Pancreas (tissue), 10 donors: Measurements from ENCODE around the gene FAF1. TPM values are rescaled to one million over a fixed set of nuclear protein-coding genes. Genes with fewer than 3 reads are reported as not detected.

Experiments used
- ATAC-seq, 4 donors: fragments of 200-7000 bp; cut with Tn5 transposase; one replicate each; pipeline versions ENCODE4 v1.8.0 to v1.9.1; 2020; ENCODE audit warnings: mild to moderate bottlenecking in 4 of 4, moderate library complexity in 4 of 4
- DNase-seq, 6 donors: peaks; one replicate each; pipeline ENCODE4 v3.0.0-alpha.2; 2020
- FAIRE-seq: peaks from 2 replicates; lab custom pipeline; 2012; peaks lifted over from hg19 to GRCh38; lab: Jason Lieb, UNC
- H3K27ac ChIP-seq, 4 donors: fragments of 200-600 bp; sonication (generic); 1 replicate in 3 of 4; 2 replicates in 1 of 4; pipeline versions ENCODE4 v1.5.0 to v1.8.0; 2020
- H3K27me3 ChIP-seq, 4 donors: fragments of 200-600 bp; one replicate each; pipeline ENCODE4 v1.8.0; 2021
- H3K36me3 ChIP-seq, 3 donors: fragments of 200-600 bp; sonication (generic) in 1 of 3; one replicate each; pipeline versions ENCODE4 v1.5.0 to v1.8.0; 2020 to 2021
- H3K4me1 ChIP-seq, 3 donors: fragments of 200-600 bp; one replicate each; pipeline ENCODE4 v1.8.0; 2021
- H3K4me3 ChIP-seq, 4 donors: fragments of 200-600 bp; sonication (generic) in 2 of 4; one replicate each; pipeline versions ENCODE4 v1.5.0 to v1.8.0; 2020 to 2021
- H3K9me3 ChIP-seq, 4 donors: fragments of 200-600 bp; one replicate each; pipeline ENCODE4 v1.8.0; 2021
- WGBS, 2 donors: extraction: QIAGEN DNeasy Blood & Tissue Kit; methylation state at CpG; one replicate each; pipeline ENCODE4 v1.1.7; 2013; 5-methylcytosine and 5-hydroxymethylcytosine counted together
- intact Hi-C, 3 donors: fragments of 100-400 bp; cut with DNase I; formaldehyde crosslinking; loops; one replicate each; pipeline versions ENCODE4 v1.11.1 to v1.14.2; 2022
- polyA plus RNA-seq, 2 donors: library from polyadenylated mRNA; stranded (reverse); fragments of 200-250 nt; gene quantifications; one replicate each; pipeline ENCODE4 v1.2.3, GENCODE V29; 2013
- total RNA-seq, 6 donors: library from RNA; stranded (reverse); fragmentation: NEBNext Ultra II Directional in 4 of 6; extraction: Animal tissue kit (Norgen Biotek cat#: 25700) in 4 of 6; gene quantifications; one replicate each; pipeline versions ENCODE4 v1.2.1 to v1.2.4, GENCODE V29; 2021 to 2023
- TF ChIP-seq, protein P1 (sequence below), 4 donors: fragments of 200-600 bp; sonication (generic) in 3 of 4; IDR thresholded peaks; one replicate each; pipeline versions ENCODE4 v1.5.0 to v1.8.0; 2021; ENCODE audit warnings: antibody characterized with exemption in 4 of 4
- donor health status: healthy with polysubstance abuse.
- donor health status: DM: no; HTN: no; CAD: no; lungs with moderate emphysema.
- donor health status: DM: no; HTN: no; CAD: no.
- donor health status: control.
- donor health status: control.
- donor health status: Bipolar disorder and iron deficiency.
- donor health status: DM: yes; HTN: yes; CAD: no.
- donor health status: DM: no; HTN: no; CAD: no.
- donor health status: DM: no; HTN: no; CAD: no.
- donor health status: DM: yes; HTN: yes; CAD: no.

Gene FAF1
- total and polyA plus RNA-seq, 8 donors: 13.9 to 46.6 (median 37.6) TPM

- Histone ChIP-seq H3K4me1 (no peaks in the 10 kb centered on the region), H3K36me3 (peaks cover 0 to 17% (median 0%) of the 10 kb centered on the region in 3 donors), H3K27ac (no peak overlapping the region), H3K4me3 (no peak overlapping the region), H3K27me3 (no peaks in the 10 kb centered on the region), H3K9me3 (no peaks in the 10 kb centered on the region)
- TF ChIP-seq, protein P1, sequence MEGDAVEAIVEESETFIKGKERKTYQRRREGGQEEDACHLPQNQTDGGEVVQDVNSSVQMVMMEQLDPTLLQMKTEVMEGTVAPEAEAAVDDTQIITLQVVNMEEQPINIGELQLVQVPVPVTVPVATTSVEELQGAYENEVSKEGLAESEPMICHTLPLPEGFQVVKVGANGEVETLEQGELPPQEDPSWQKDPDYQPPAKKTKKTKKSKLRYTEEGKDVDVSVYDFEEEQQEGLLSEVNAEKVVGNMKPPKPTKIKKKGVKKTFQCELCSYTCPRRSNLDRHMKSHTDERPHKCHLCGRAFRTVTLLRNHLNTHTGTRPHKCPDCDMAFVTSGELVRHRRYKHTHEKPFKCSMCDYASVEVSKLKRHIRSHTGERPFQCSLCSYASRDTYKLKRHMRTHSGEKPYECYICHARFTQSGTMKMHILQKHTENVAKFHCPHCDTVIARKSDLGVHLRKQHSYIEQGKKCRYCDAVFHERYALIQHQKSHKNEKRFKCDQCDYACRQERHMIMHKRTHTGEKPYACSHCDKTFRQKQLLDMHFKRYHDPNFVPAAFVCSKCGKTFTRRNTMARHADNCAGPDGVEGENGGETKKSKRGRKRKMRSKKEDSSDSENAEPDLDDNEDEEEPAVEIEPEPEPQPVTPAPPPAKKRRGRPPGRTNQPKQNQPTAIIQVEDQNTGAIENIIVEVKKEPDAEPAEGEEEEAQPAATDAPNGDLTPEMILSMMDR (IDR thresholded peaks at IDR 0.05): no peak
- no peak for FAIRE-seq
- DNase-seq: no peak
- no peak for ATAC-seq
- intact Hi-C loops: no loop called here
- 91 to 96% methylated on average over 1 of the region's 1 CpG for WGBS, 2 donors
These were observed 398.0 kb downstream of the FAF1 start for GRCh38 chr1:50562106-50562505.

DNA sequence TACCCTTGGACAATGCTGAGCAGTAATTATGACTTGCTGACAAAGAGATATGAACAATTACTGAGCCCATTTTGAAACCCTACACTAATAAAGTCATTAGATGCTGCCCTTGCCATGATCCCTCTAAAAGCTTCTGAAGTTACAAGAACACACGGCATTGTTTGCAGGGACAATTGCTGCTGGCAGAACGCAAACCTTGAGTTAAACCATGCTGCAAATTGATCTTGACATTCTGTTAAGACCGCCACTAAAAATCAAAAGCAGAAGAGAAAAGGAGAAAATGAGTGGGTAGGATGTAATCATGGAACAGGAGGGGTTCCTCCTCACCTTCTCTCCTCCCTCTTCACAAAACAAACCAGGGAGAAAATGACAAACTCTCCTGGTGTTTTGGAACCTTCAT, 400.6 kb downstream of the FAF1 start:
- no peaks in the 10 kb centered on the region for H3K9me3 ChIP-seq
- TF ChIP-seq, protein P1 (IDR thresholded peaks at IDR 0.05): no peak
- H3K27me3 ChIP-seq: no peaks in the 10 kb centered on the region
- WGBS, 2 donors: 95 to 97% methylated on average over 3 of the region's 3 CpGs
- FAIRE-seq (no peak), ATAC-seq (no peak), DNase-seq (no peak)
- H3K4me3 ChIP-seq: no peak overlapping the region
- peaks cover 0 to 7% (median 0%) of the 10 kb centered on the region in 3 donors for H3K36me3 ChIP-seq
- intact Hi-C loops: no loop called here
- no peaks in the 10 kb centered on the region for H3K4me1 ChIP-seq
- H3K27ac ChIP-seq: no peak overlapping the region

- Histone ChIP-seq H3K27ac (no peak overlapping the region), H3K9me3 (no peaks in the 10 kb centered on the region), H3K27me3 (no peaks in the 10 kb centered on the region), H3K4me1 (no peaks in the 10 kb centered on the region), H3K4me3 (no peak overlapping the region), H3K36me3 (no peaks in the 10 kb centered on the region)
- no peak for ATAC-seq
- TF ChIP-seq, protein P1 (IDR thresholded peaks at IDR 0.05): no peak
- intact Hi-C loops: no loop called here
- DNase-seq: no peak
- no peak for FAIRE-seq
- WGBS, 2 donors: 82 to 89% methylated on average over 2 of the region's 2 CpGs
These were observed 406.1 kb downstream of the FAF1 start for GRCh38 chr1:50553921-50554320.

- FAIRE-seq: no peak
These were observed 411.8 kb downstream of the FAF1 start for GRCh38 chr1:50548243-50548642.

DNA sequence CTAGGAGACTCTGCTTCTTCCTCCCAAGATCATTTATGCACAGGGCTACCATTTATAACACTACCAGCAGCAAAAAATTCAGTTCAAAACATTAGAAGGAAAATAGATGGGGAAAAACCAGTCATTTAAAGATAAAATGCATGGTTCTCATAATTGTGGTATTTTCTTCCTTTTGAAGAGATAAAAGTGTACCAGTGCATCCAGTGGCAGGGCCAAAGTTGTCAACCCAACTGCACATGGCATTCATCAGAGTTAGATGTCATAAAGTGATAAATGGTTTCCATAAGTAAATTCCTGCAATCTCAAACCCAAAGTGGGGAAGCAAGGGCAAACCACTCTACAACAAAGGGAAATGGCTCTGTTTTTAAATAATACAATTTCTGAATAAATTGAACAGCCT, 417.7 kb downstream of the FAF1 start:
- Histone ChIP-seq H3K36me3 (peaks cover 0 to 6% (median 0%) of the 10 kb centered on the region in 3 donors), H3K27me3 (no peaks in the 10 kb centered on the region), H3K4me3 (no peak overlapping the region), H3K9me3 (no peaks in the 10 kb centered on the region), H3K4me1 (no peaks in the 10 kb centered on the region), H3K27ac (no peak overlapping the region)
- DNase-seq (no peak), FAIRE-seq (no peak), ATAC-seq (no peak)
- TF ChIP-seq, protein P1 (IDR thresholded peaks at IDR 0.05): no peak
- intact Hi-C loops: no loop called here

More at GRCh38 chr1:50548243-50548642, 411.8 kb downstream of the FAF1 start:
- no peaks in the 10 kb centered on the region for H3K36me3 ChIP-seq
- H3K27ac ChIP-seq: no peak overlapping the region
- intact Hi-C loops: no loop called here
- 95 to 100% methylated on average over 1 of the region's 1 CpG for WGBS, 2 donors
- no peak overlapping the region for H3K4me3 ChIP-seq
- ATAC-seq: no peak
- H3K9me3 ChIP-seq: no peaks in the 10 kb centered on the region
- no peaks in the 10 kb centered on the region for H3K27me3 ChIP-seq
- no peaks in the 10 kb centered on the region for H3K4me1 ChIP-seq
- no peak for DNase-seq
- TF ChIP-seq, protein P1 (IDR thresholded peaks at IDR 0.05): no peak
